Right lobe of liver (tissue), 4 donors: Measurements from ENCODE around the gene GPR158.

Source experiments
- CTCF ChIP-seq, 4 donors: fragments of 200-600 bp in 3 of 4; fragments of 450-650 bp in 1 of 4; IDR thresholded peaks; one replicate each; pipeline versions ENCODE4 v1.5.1 to v1.8.0; 2016 to 2022; ENCODE audit warnings: antibody characterized with exemption in 4 of 4, mild to moderate bottlenecking in 2 of 4
- POLR2A ChIP-seq: fragments of 450-650 bp; IDR thresholded peaks from one replicate; pipeline ENCODE4 v1.6.1; 2017; ENCODE audit warnings: antibody characterized with exemption, mild to moderate bottlenecking
- donor health status: DM: no; HTN: no; CAD: no.
- donor health status: DM: no; HTN: no; CAD: no.
- donor health status: DM: no; HTN: yes; CAD: no.

DNA sequence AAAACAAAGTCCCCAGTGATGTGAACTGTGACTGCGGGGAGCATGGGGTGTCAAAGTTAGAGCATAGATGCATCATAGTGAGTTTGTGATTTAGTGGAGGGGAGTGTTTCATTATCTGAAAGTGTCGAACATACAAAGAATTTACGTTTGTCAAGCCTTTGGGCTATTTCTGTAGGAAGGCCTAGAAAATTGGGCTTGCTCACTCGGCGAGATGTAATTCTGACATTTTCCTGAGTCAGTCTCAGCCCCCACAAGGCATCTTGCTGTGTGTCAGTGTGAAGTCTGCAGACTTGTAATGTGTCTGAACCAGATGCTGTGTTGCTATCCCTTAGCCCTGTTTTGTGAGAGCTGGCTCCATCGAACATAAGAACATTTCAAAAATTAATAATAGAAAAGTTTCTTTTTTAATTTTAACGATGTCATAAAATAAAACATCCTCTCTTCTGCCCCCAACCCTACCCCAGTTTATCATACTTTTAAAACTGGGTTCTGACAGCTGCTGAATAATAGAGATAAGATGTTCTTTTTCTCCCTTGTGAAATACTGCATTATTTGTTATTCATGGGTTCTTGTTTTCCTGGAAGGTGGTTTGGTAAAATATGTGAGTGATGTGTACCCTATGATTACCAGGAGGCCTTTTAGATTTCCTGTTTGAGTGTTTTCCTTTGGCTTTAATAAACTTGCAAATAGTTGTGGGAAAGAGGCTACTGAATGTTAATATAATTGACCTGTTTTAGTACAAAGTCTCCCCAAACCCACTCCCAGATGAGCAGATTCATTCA lies 207.4 kb downstream of the GPR158 start:
- TF ChIP-seq POLR2A (no peak), CTCF (IDR thresholded peaks at IDR 0.05) (no peak)
